Type B pancreatic cell (in vitro differentiated cells): ENCODE data around the gene SDF2L1. TPM values are rescaled to one million over a fixed set of nuclear protein-coding genes. Genes with fewer than 3 reads are reported as not detected.
"Not testable (repeated sequence)": the region's sequence is repeated elsewhere in the genome, so short reads cannot be mapped to it uniquely, and the experiment has no call there.

Experiments used
- DNase-seq: peaks from one replicate; pipeline ENCODE4 v3.0.0; 2021; ENCODE audit warnings: mixed read lengths; ENCODE audit not compliant: unreplicated experiment; ENCODE audit errors: extremely low spot score
- H3K27ac Mint-ChIP-seq: 2 replicates; pipeline ENCODE4 v1.8.0; 2021; ENCODE audit warnings: mild to moderate bottlenecking, mixed read lengths
- H3K27me3 Mint-ChIP-seq: 2 replicates; pipeline ENCODE4 v1.8.0; 2021; ENCODE audit warnings: mixed read lengths
- H3K36me3 Mint-ChIP-seq: 2 replicates; pipeline ENCODE4 v1.8.0; 2021; ENCODE audit warnings: mixed read lengths
- H3K4me1 Mint-ChIP-seq: one replicate; pipeline ENCODE4 v1.8.0; 2021; ENCODE audit warnings: mixed read lengths; ENCODE audit not compliant: unreplicated experiment
- H3K4me3 Mint-ChIP-seq: 2 replicates; pipeline ENCODE4 v1.8.0; 2021; ENCODE audit warnings: mild to moderate bottlenecking, mixed read lengths
- H3K9me3 Mint-ChIP-seq: 2 replicates; pipeline ENCODE4 v1.8.0; 2021; ENCODE audit warnings: mixed read lengths
- CTCF ChIP-seq: fragments of 200-600 bp; sonication (generic); conservative IDR thresholded peaks from 2 replicates; pipeline ENCODE4 v1.5.0; 2021; ENCODE audit warnings: antibody characterized with exemption, mild to moderate bottlenecking
- microRNA-seq: library from miRNA; unstranded; fragments of <30 nt; microRNA quantifications from one replicate; pipeline ENCODE4, GENCODE V29; 2020
- total RNA-seq: library from RNA; stranded (reverse); gene quantifications from 2 replicates; pipeline ENCODE4 v1.2.1, GENCODE V29; 2021; ENCODE audit warnings: low replicate concordance

SDF2L1 gene
- total RNA-seq, 1 donor from 2014 or later = 56.3 TPM

GRCh38 chr22:21688341-21688705 is 46.2 kb downstream of the SDF2L1 start:
- DNase-seq = no peak
- H3K9me3 Mint-ChIP-seq = no peaks in the 10 kb centered on the region
- H3K27me3 Mint-ChIP-seq = no peaks in the 10 kb centered on the region
- H3K36me3 Mint-ChIP-seq = peaks cover 10% of the 10 kb centered on the region
- TF ChIP-seq CTCF = no peak
- no peak overlapping the region for H3K27ac Mint-ChIP-seq
- H3K4me3 Mint-ChIP-seq = no peak overlapping the region
- no peaks in the 10 kb centered on the region for H3K4me1 Mint-ChIP-seq

GRCh38 chr22:21688706-21689381 is 46.7 kb downstream of the SDF2L1 start:
- no peak for TF ChIP-seq CTCF
- H3K36me3 Mint-ChIP-seq = peaks cover 10% of the 10 kb centered on the region
- no peak overlapping the region for H3K27ac Mint-ChIP-seq
- no peak overlapping the region for H3K4me3 Mint-ChIP-seq
- no peaks in the 10 kb centered on the region for H3K27me3 Mint-ChIP-seq
- no peaks in the 10 kb centered on the region for H3K4me1 Mint-ChIP-seq
- H3K9me3 Mint-ChIP-seq = no peaks in the 10 kb centered on the region
- no peak for DNase-seq

GRCh38 chr22:21690401-21690801 is 48.3 kb downstream of the SDF2L1 start:
- Mint-ChIP-seq H3K27ac (no peak overlapping the region), H3K9me3 (no peaks in the 10 kb centered on the region), H3K36me3 (peaks cover 10% of the 10 kb centered on the region), H3K4me3 (no peak overlapping the region), H3K27me3 (no peaks in the 10 kb centered on the region), H3K4me1 (no peaks in the 10 kb centered on the region)
- DNase-seq = no peak
- no peak for TF ChIP-seq CTCF

- TF ChIP-seq CTCF = no peak
- Mint-ChIP-seq H3K4me3 (no peak overlapping the region), H3K4me1 (no peaks in the 10 kb centered on the region), H3K27me3 (no peaks in the 10 kb centered on the region), H3K27ac (no peak overlapping the region), H3K9me3 (no peaks in the 10 kb centered on the region), H3K36me3 (peaks cover 10% of the 10 kb centered on the region)
- DNase-seq = no peak
Measured at GRCh38 chr22:21691816-21692215, 49.7 kb downstream of the SDF2L1 start.

GRCh38 chr22:21692856-21693255 is 50.8 kb downstream of the SDF2L1 start:
- peaks cover 10% of the 10 kb centered on the region for H3K36me3 Mint-ChIP-seq
- not testable (repeated sequence) for H3K4me3 Mint-ChIP-seq, DNase-seq, H3K27me3 Mint-ChIP-seq, H3K9me3 Mint-ChIP-seq, H3K4me1 Mint-ChIP-seq, H3K27ac Mint-ChIP-seq

- no peak for TF ChIP-seq CTCF
- no peak overlapping the region for H3K27ac Mint-ChIP-seq
Measured at GRCh38 chr22:21693333-21693998, 51.4 kb downstream of the SDF2L1 start.

More at GRCh38 chr22:21693333-21693998, 51.4 kb downstream of the SDF2L1 start:
- Mint-ChIP-seq H3K9me3 (no peaks in the 10 kb centered on the region), H3K4me1 (no peaks in the 10 kb centered on the region), H3K4me3 (no peak overlapping the region), H3K27me3 (no peaks in the 10 kb centered on the region), H3K36me3 (peaks cover 10% of the 10 kb centered on the region)
- no peak for DNase-seq

Small RNAs within 50 kb of the gene (microRNA-seq; reads per million reads assigned to microRNA genes)
- gene MIR130B (4,952 reads per million, percentile 92 among the genes with 10 or more reads in this experiment), gene MIR301B (82.6 reads per million, percentile 61 among the genes with 10 or more reads in this experiment)

Other genes with a start within 250 kb of the SDF2L1 start
- gene HIC2, start 224.9 kb upstream of the SDF2L1 start, total RNA-seq = 36.1 and 65.5 TPM in 2 replicates
- gene TMEM191C, start 174.9 kb upstream of the SDF2L1 start, total RNA-seq = 6.8 and 20.2 TPM in 2 replicates
- 0.17 and 0.34 TPM in 2 replicates for gene RIMBP3C, start 90.8 kb upstream of the SDF2L1 start, total RNA-seq
- gene UBE2L3, start 74.6 kb upstream of the SDF2L1 start, total RNA-seq = 60.8 and 63.1 TPM in 2 replicates
- 20.7 and 24.5 TPM in 2 replicates for gene YDJC, start 12.3 kb upstream of the SDF2L1 start, total RNA-seq
- 0.21 and 0.87 TPM in 2 replicates for gene CCDC116, start 9.5 kb upstream of the SDF2L1 start, total RNA-seq
- gene PPIL2, start 23.7 kb downstream of the SDF2L1 start, total RNA-seq = 41.1 and 49.2 TPM in 2 replicates
- gene YPEL1, start 93.5 kb downstream of the SDF2L1 start, total RNA-seq = 7.8 and 19.3 TPM in 2 replicates
- 112 and 130 TPM in 2 replicates for gene MAPK1, start 225.3 kb downstream of the SDF2L1 start, total RNA-seq